Measurements from ENCODE around the gene FBXO39.

- TF ChIP-seq POLR2AphosphoS5 (IDR thresholded peaks at IDR 0.05) (no peak), CTCF (IDR thresholded peaks at IDR 0.05) (no peak)
These were observed 21.8 kb downstream of the FBXO39 start for GRCh38 chr17:6797718-6798351.
